Ascending aorta (tissue), 2 donors: ENCODE data around the gene WDR49. TPM values are rescaled to one million over a fixed set of nuclear protein-coding genes. Genes with fewer than 3 reads are reported as not detected.

ENCODE experiments used
- DNase-seq, 2 donors: peaks; one replicate each; pipeline ENCODE4 v3.0.0-alpha.2; 2019; ENCODE audit warnings: low spot score in 2 of 2
- H3K27ac ChIP-seq, 2 donors: fragments of 200-600 bp; sonication (generic); one replicate each; pipeline ENCODE4 v1.5.1; 2016 to 2017; ENCODE audit warnings: mild to moderate bottlenecking in 1 of 2
- H3K27me3 ChIP-seq: fragments of 200-600 bp; sonication (generic); one replicate; pipeline ENCODE4 v1.5.1; 2017
- H3K36me3 ChIP-seq, 2 donors: fragments of 200-600 bp; sonication (generic); one replicate each; pipeline ENCODE4 v1.5.1; 2016
- H3K4me1 ChIP-seq, 2 donors: fragments of 200-600 bp; sonication (generic); one replicate each; pipeline ENCODE4 v1.5.1; 2016 to 2017; ENCODE audit warnings: mild to moderate bottlenecking in 1 of 2
- H3K4me3 ChIP-seq, 2 donors: fragments of 200-600 bp; sonication (generic); one replicate each; pipeline ENCODE4 v1.5.1; 2016 to 2017; ENCODE audit warnings: mild to moderate bottlenecking in 1 of 2
- H3K9me3 ChIP-seq, 2 donors: fragments of 200-600 bp; sonication (generic); one replicate each; pipeline ENCODE4 v1.5.1; 2016
- intact Hi-C: fragments of 100-400 bp; cut with DNase I; formaldehyde crosslinking; loops from one replicate; pipeline ENCODE4 v1.15.1; 2023
- total RNA-seq: library from RNA; depleted of rRNA; stranded (reverse); fragments of >200 nt; gene quantifications from one replicate; pipeline ENCODE4 v1.1.0, GENCODE V29; 2016
- TF ChIP-seq, protein P1 (sequence below), 3 experiments: fragments of 200-600 bp in 2 of 3; fragments of 450-650 bp in 1 of 3; sonication (generic) in 2 of 3; IDR thresholded peaks; one replicate each; pipeline ENCODE4 v1.5.1; 2016 to 2019; ENCODE audit warnings: antibody characterized with exemption in 3 of 3, mild to moderate bottlenecking in 1 of 3, moderate library complexity in 1 of 3

WDR49 gene
- not detected for total RNA-seq

DNA sequence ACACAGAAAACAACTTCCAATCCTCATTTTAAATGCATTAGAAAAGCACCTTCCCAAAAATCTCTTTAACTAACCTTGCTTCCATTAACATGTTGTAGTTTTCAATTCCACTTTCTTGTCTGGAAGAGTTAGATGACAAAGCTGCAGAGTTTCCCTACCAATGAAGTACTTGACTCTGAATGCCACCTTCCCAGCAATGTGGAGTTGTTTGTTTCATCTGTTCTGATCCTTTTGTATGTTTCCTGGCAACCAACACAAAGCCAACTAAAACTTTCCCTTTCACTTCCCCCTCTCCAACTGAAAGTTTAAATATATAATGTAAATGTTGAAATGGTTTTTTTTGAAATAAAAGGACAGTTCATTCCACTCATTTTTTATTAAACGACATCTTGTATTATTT is at the start of gene WDR49:
TSS of gene WDR49 (minus strand) at position 183 of the 400 bp plus-strand sequence. CDS start 517 bp downstream, outside the sequence.
- Histone ChIP-seq H3K36me3 (no peaks in the 10 kb centered on the region), H3K9me3 (no peaks in the 10 kb centered on the region), H3K4me3 (no peak within 1 kb of the TSS), H3K27me3 (no peaks in the 10 kb centered on the region), H3K27ac (no peak within 1 kb of the TSS), H3K4me1 (no peaks in the 10 kb centered on the region)
- TF ChIP-seq, protein P1, sequence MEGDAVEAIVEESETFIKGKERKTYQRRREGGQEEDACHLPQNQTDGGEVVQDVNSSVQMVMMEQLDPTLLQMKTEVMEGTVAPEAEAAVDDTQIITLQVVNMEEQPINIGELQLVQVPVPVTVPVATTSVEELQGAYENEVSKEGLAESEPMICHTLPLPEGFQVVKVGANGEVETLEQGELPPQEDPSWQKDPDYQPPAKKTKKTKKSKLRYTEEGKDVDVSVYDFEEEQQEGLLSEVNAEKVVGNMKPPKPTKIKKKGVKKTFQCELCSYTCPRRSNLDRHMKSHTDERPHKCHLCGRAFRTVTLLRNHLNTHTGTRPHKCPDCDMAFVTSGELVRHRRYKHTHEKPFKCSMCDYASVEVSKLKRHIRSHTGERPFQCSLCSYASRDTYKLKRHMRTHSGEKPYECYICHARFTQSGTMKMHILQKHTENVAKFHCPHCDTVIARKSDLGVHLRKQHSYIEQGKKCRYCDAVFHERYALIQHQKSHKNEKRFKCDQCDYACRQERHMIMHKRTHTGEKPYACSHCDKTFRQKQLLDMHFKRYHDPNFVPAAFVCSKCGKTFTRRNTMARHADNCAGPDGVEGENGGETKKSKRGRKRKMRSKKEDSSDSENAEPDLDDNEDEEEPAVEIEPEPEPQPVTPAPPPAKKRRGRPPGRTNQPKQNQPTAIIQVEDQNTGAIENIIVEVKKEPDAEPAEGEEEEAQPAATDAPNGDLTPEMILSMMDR (IDR thresholded peaks at IDR 0.05), result no peak
- intact Hi-C loops, result no loop called here
- DNase-seq, result no peak

DNA sequence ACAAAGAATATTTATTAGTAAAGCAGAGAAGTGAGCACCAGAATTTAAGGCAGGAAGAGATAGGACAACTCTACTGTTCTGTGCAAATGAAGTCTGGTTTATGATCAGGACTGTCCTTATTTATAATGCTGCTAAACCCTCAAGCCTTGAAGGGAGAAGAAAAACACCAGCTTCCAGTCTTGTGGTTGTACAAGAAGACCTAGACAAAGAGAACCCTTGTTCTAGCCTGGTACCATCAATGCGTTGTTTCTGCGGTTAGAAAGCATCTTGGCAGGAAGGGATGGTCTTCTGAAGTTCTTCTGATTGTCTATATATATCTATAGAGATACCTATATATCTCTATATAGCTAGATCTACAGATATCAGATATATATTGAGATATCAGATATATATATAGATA is 47.2 kb upstream of the WDR49 start:
- Histone ChIP-seq H3K9me3 (no peaks in the 10 kb centered on the region), H3K4me1 (no peaks in the 10 kb centered on the region), H3K27me3 (no peaks in the 10 kb centered on the region), H3K4me3 (no peak overlapping the region), H3K27ac (no peak overlapping the region), H3K36me3 (peaks cover 0 to 6% of the 10 kb centered on the region in 2 donors)
- no peak for DNase-seq
- TF ChIP-seq, protein P1 (IDR thresholded peaks at IDR 0.05), result no peak
- intact Hi-C loops, result no loop called here

DNA sequence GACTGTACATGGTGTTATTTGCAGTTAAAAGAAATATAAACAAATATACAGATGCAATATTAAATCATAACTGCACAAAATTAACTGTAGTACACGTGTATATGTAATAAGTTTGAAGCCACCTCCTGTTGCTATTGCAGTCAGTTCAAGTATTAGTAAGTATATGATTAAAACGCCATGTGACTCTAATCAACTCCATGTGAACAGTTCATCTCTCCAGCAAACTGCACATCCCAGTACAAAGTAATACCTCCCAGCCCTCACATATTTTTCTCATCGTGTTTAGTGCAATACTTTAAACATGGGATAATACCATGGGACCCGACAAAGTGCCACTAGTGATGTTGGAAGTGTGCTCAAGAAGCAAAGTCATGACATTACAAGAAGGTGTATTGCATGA is 46.3 kb upstream of the WDR49 start:
- no peak overlapping the region for H3K4me3 ChIP-seq
- H3K9me3 ChIP-seq, result no peaks in the 10 kb centered on the region
- H3K4me1 ChIP-seq, result no peaks in the 10 kb centered on the region
- no peak overlapping the region for H3K27ac ChIP-seq
- TF ChIP-seq, protein P1 (IDR thresholded peaks at IDR 0.05), result no peak
- intact Hi-C loops, result no loop called here
- DNase-seq, result no peak
- H3K36me3 ChIP-seq, result peaks cover 4 to 15% of the 10 kb centered on the region in 2 donors
- no peaks in the 10 kb centered on the region for H3K27me3 ChIP-seq

DNA sequence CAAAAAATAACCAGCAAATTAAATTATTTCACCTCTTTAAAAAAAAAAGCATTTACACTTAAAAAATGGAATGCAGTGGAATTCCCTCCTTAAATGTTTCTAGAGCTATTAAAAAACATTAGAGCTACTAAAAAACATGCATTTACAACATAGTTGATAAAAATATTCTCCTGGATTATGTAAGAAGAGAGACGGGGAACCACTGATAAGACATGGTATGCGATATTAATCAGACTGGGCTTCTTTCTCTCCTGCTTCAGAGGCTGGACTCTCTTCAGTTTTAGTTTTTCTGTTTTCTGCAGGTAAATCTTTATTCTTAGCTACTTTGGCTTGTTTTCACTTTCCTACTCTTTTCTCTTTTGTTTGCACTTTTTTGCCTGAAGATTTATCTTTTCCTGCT is 40.4 kb upstream of the WDR49 start:
- no peaks in the 10 kb centered on the region for H3K9me3 ChIP-seq
- no peaks in the 10 kb centered on the region for H3K27me3 ChIP-seq
- intact Hi-C loops, result loop anchor here (10.0 kb wide), 1 partner anchor 191 kb away; no protein-coding TSS in a partner anchor
- no peaks in the 10 kb centered on the region for H3K4me1 ChIP-seq
- TF ChIP-seq, protein P1 (IDR thresholded peaks at IDR 0.05), result no peak
- H3K36me3 ChIP-seq, result peaks cover 12 to 26% of the 10 kb centered on the region in 2 donors
- DNase-seq, result no peak
- H3K27ac ChIP-seq, result no peak overlapping the region
- no peak overlapping the region for H3K4me3 ChIP-seq

- no peaks in the 10 kb centered on the region for H3K9me3 ChIP-seq
- intact Hi-C loops, result loop anchor here (10.0 kb wide), 1 partner anchor 193 kb away; no protein-coding TSS in a partner anchor
- H3K27me3 ChIP-seq, result no peaks in the 10 kb centered on the region
- TF ChIP-seq, protein P1 (IDR thresholded peaks at IDR 0.05), result no peak
- peaks cover 12 to 35% of the 10 kb centered on the region in 2 donors for H3K36me3 ChIP-seq
- H3K27ac ChIP-seq, result no peak overlapping the region
- H3K4me1 ChIP-seq, result no peaks in the 10 kb centered on the region
- no peak for DNase-seq
- no peak overlapping the region for H3K4me3 ChIP-seq
Observed at GRCh38 chr3:167691366-167691765, 37.6 kb upstream of the WDR49 start.
